ENCODE data around the gene CSF1R. TPM values are rescaled to one million over a fixed set of nuclear protein-coding genes. Genes with fewer than 3 reads are reported as not detected.

The CSF1R gene
- total RNA-seq, 1 donor from 2014 or later: 0.65 TPM

DNA sequence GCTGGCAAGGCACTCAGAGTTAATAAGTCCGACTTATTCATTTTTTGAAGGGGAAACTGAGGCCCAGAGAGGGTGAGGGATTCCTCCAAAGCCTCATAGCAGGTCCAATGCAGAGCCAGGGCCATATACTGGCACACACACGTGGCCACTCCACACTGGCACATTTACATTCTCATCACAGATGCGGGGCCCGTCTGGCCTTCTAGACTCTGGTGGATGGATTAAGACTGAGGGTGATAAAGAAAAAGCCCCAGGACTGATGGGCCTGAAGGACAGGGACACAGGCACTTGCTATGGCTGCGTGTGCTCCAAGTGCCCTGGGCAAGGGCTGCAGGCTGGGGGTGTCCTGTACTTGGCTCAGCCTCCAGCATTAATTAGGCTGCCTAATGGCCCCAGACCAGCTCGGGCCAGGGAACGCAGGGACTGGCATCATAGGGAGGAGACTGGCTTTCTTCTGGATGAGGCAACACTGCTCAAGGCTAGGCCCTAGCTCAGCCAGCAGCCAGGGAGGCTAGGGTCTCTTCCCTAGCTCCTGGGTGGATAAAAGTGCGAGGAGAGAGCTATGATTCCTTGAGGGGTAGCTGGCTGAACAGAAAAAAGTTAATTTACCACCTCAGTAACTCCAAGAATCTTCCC is 28.5 kb upstream of the CSF1R start:
- Mint-ChIP-seq H3K36me3 (ENCODE audit: low read depth) (peaks cover 26% of the 10 kb centered on the region), H3K27ac (ENCODE audit: unreplicated experiment) (peak overlapping the region; percentile 27), H3K4me3 (ENCODE audit: unreplicated experiment) (no peak overlapping the region), H3K27me3 (ENCODE audit: low read depth) (no peaks in the 10 kb centered on the region), H3K9me3 (ENCODE audit: low read depth) (no peaks in the 10 kb centered on the region), H3K4me1 (ENCODE audit: low read depth) (peaks cover 61% of the 10 kb centered on the region)
- TF ChIP-seq, protein P1, sequence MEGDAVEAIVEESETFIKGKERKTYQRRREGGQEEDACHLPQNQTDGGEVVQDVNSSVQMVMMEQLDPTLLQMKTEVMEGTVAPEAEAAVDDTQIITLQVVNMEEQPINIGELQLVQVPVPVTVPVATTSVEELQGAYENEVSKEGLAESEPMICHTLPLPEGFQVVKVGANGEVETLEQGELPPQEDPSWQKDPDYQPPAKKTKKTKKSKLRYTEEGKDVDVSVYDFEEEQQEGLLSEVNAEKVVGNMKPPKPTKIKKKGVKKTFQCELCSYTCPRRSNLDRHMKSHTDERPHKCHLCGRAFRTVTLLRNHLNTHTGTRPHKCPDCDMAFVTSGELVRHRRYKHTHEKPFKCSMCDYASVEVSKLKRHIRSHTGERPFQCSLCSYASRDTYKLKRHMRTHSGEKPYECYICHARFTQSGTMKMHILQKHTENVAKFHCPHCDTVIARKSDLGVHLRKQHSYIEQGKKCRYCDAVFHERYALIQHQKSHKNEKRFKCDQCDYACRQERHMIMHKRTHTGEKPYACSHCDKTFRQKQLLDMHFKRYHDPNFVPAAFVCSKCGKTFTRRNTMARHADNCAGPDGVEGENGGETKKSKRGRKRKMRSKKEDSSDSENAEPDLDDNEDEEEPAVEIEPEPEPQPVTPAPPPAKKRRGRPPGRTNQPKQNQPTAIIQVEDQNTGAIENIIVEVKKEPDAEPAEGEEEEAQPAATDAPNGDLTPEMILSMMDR (IDR thresholded peaks at IDR 0.05): no peak
- DNase-seq (ENCODE audit: low spot score): no peak

GRCh38 chr5:150114102-150114641 is 27.8 kb upstream of the CSF1R start:
- DNase-seq (ENCODE audit: low spot score): no peak
- Mint-ChIP-seq H3K9me3 (ENCODE audit: low read depth) (no peaks in the 10 kb centered on the region), H3K27ac (ENCODE audit: unreplicated experiment) (peak overlapping the region; percentile 65), H3K4me3 (ENCODE audit: unreplicated experiment) (no peak overlapping the region), H3K36me3 (ENCODE audit: low read depth) (peaks cover 19% of the 10 kb centered on the region), H3K4me1 (ENCODE audit: low read depth) (peaks cover 67% of the 10 kb centered on the region), H3K27me3 (ENCODE audit: low read depth) (no peaks in the 10 kb centered on the region)
- TF ChIP-seq, protein P1 (IDR thresholded peaks at IDR 0.05): peak; percentile 26

- peak overlapping the region; percentile 15 for H3K4me3 Mint-ChIP-seq (ENCODE audit: unreplicated experiment)
- TF ChIP-seq, protein P1 (IDR thresholded peaks at IDR 0.05): no peak
- peak overlapping the region; percentile 96 for H3K27ac Mint-ChIP-seq (ENCODE audit: unreplicated experiment)
- no peak for DNase-seq (ENCODE audit: low spot score)
- no peaks in the 10 kb centered on the region for H3K9me3 Mint-ChIP-seq (ENCODE audit: low read depth)
- H3K27me3 Mint-ChIP-seq (ENCODE audit: low read depth): no peaks in the 10 kb centered on the region
- peaks cover 76% of the 10 kb centered on the region for H3K4me1 Mint-ChIP-seq (ENCODE audit: low read depth)
- peaks cover 18% of the 10 kb centered on the region for H3K36me3 Mint-ChIP-seq (ENCODE audit: low read depth)
Measured at GRCh38 chr5:150113047-150113744, 26.8 kb upstream of the CSF1R start.

GRCh38 chr5:150112201-150113046 is 26.1 kb upstream of the CSF1R start:
- Mint-ChIP-seq H3K36me3 (ENCODE audit: low read depth) (peaks cover 14% of the 10 kb centered on the region), H3K9me3 (ENCODE audit: low read depth) (no peaks in the 10 kb centered on the region), H3K27me3 (ENCODE audit: low read depth) (no peaks in the 10 kb centered on the region), H3K4me1 (ENCODE audit: low read depth) (peaks cover 75% of the 10 kb centered on the region), H3K4me3 (ENCODE audit: unreplicated experiment) (no peak overlapping the region), H3K27ac (ENCODE audit: unreplicated experiment) (peak overlapping the region; percentile 96)
- TF ChIP-seq, protein P1 (IDR thresholded peaks at IDR 0.05): no peak
- no peak for DNase-seq (ENCODE audit: low spot score)

- DNase-seq (ENCODE audit: low spot score): no peak
- TF ChIP-seq, protein P1 (IDR thresholded peaks at IDR 0.05): no peak
- H3K36me3 Mint-ChIP-seq (ENCODE audit: low read depth): peaks cover 8% of the 10 kb centered on the region
- peak overlapping the region; percentile 67 for H3K27ac Mint-ChIP-seq (ENCODE audit: unreplicated experiment)
- no peaks in the 10 kb centered on the region for H3K27me3 Mint-ChIP-seq (ENCODE audit: low read depth)
- H3K4me3 Mint-ChIP-seq (ENCODE audit: unreplicated experiment): no peak overlapping the region
- H3K4me1 Mint-ChIP-seq (ENCODE audit: low read depth): peaks cover 78% of the 10 kb centered on the region
- no peaks in the 10 kb centered on the region for H3K9me3 Mint-ChIP-seq (ENCODE audit: low read depth)
Measured at GRCh38 chr5:150111122-150111521, 24.8 kb upstream of the CSF1R start.
